Measurements from ENCODE around the gene NCAM2. TPM values are rescaled to one million over a fixed set of nuclear protein-coding genes. Genes with fewer than 3 reads are reported as not detected.

The NCAM2 gene
- total and polyA plus RNA-seq, 4 donors, result 0.45 to 11.7 (median 5.8) TPM

GRCh38 chr21:21177353-21177986, 179.3 kb downstream of the NCAM2 start:
- Histone ChIP-seq H3K4me1 (ENCODE audit: control insufficient read depth in 5 of 5, insufficient read depth in 5 of 5, low read length in 5 of 5) (no peaks in the 10 kb centered on the region), H3K27ac (ENCODE audit: low read depth in 1 of 2, low read length in 1 of 2) (no peak overlapping the region), H3K4me3 (no peak overlapping the region), H3K9me3 (ENCODE audit: control insufficient read depth in 4 of 4, insufficient read depth in 3 of 4, low read length in 3 of 4) (no peaks in the 10 kb centered on the region), H3K36me3 (ENCODE audit: control insufficient read depth in 4 of 4, insufficient read depth in 4 of 4, low read length in 4 of 4) (no peaks in the 10 kb centered on the region), H3K27me3 (ENCODE audit: control insufficient read depth in 3 of 3, insufficient read depth in 3 of 3, low read length in 2 of 3) (no peaks in the 10 kb centered on the region), H3K9ac (ENCODE audit: insufficient read depth in 1 of 2, low read length in 2 of 2) (no peak overlapping the region)
- no peak for TF ChIP-seq CTCF (IDR thresholded peaks at IDR 0.05; ENCODE audit: control extremely low read depth, extremely low read depth)
- DNase-seq (no peak), ATAC-seq (ENCODE audit: insufficient read depth, low FRiP score) (no peak)
- WGBS, 2 donors, result 86 to 88% methylated on average over 1 of the region's 1 CpG

DNA sequence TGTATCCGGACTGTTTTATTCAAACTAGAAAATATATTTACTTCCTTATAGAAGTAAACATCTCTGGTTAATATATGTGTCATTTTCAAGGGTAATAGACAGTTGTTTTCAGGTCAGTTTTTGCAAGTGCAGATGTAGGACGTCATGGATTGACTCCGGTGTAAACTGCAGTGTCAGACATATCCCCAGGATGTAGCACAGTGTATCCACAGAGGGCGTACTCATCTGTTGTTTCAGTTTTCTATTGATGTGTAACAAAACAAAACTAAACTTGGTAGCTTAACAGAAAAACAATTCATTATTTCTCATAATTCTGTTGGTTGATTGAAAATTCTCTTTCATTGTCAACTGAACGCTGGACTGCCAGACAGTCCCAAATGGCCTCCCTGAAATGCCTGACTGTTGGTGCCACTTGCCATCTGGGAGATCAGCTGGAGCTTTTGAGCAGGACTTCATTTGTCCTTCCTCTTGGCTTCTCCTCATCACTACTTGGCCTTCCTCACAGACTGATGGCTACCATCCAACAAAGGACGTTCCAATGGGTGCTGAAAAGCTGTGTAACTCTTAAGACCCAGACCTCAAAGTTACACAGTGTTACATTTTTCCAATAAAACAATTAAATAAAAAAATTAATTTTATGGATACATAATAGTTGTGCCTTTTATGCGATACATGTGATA, 181.6 kb downstream of the NCAM2 start:
- no peak overlapping the region for H3K9ac ChIP-seq (ENCODE audit: insufficient read depth in 1 of 2, low read length in 2 of 2)
- no peaks in the 10 kb centered on the region for H3K27me3 ChIP-seq (ENCODE audit: control insufficient read depth in 3 of 3, insufficient read depth in 3 of 3, low read length in 2 of 3)
- ATAC-seq (ENCODE audit: insufficient read depth, low FRiP score) (no peak), DNase-seq (no peak)
- no peak overlapping the region for H3K27ac ChIP-seq (ENCODE audit: low read depth in 1 of 2, low read length in 1 of 2)
- no peaks in the 10 kb centered on the region for H3K9me3 ChIP-seq (ENCODE audit: control insufficient read depth in 4 of 4, insufficient read depth in 3 of 4, low read length in 3 of 4)
- no peak overlapping the region for H3K4me3 ChIP-seq
- 76 to 90% methylated on average over 7 of the region's 7 CpGs for WGBS, 2 donors
- no peaks in the 10 kb centered on the region for H3K36me3 ChIP-seq (ENCODE audit: control insufficient read depth in 4 of 4, insufficient read depth in 4 of 4, low read length in 4 of 4)
- TF ChIP-seq CTCF (IDR thresholded peaks at IDR 0.05; ENCODE audit: control extremely low read depth, extremely low read depth), result no peak
- no peaks in the 10 kb centered on the region for H3K4me1 ChIP-seq (ENCODE audit: control insufficient read depth in 5 of 5, insufficient read depth in 5 of 5, low read length in 5 of 5)

DNA sequence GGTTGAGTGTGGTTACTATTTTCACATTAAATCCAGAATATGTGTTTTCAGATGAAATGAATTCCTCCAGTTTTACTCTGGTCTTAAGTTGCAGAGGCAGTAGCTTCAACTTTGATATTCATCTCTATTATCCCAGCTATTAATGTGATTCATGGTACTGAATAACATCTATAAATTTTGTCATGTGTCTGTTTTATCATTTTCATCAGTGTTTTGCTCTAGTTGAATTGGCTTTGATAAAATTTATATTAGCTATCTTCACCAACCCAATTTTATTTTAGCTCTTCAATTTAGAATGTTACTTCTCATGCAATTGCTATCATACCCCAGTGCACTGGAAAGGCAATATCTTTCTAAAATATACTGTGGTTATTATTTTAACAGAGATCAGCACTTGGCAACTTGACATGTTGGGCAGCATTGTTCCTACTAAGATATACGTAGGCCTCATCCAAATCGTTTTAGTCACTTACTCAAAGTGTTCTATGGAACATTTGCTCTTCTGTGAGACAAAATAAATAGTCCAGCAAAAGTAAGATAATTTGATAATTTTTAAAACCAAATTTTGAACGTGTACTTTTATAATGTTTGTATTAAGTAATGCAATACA, 184.3 kb downstream of the NCAM2 start:
- DNase-seq (no peak), ATAC-seq (ENCODE audit: insufficient read depth, low FRiP score) (no peak)
- TF ChIP-seq CTCF (IDR thresholded peaks at IDR 0.05; ENCODE audit: control extremely low read depth, extremely low read depth), result no peak
- no peaks in the 10 kb centered on the region for H3K27me3 ChIP-seq (ENCODE audit: control insufficient read depth in 3 of 3, insufficient read depth in 3 of 3, low read length in 2 of 3)
- no peaks in the 10 kb centered on the region for H3K4me1 ChIP-seq (ENCODE audit: control insufficient read depth in 5 of 5, insufficient read depth in 5 of 5, low read length in 5 of 5)
- H3K4me3 ChIP-seq, result no peak overlapping the region
- H3K9me3 ChIP-seq (ENCODE audit: control insufficient read depth in 4 of 4, insufficient read depth in 3 of 4, low read length in 3 of 4), result no peaks in the 10 kb centered on the region
- H3K27ac ChIP-seq (ENCODE audit: low read depth in 1 of 2, low read length in 1 of 2), result no peak overlapping the region
- H3K36me3 ChIP-seq (ENCODE audit: control insufficient read depth in 4 of 4, insufficient read depth in 4 of 4, low read length in 4 of 4), result no peaks in the 10 kb centered on the region
- WGBS, 2 donors, result 66 to 75% methylated on average over 3 of the region's 3 CpGs
- no peak overlapping the region for H3K9ac ChIP-seq (ENCODE audit: insufficient read depth in 1 of 2, low read length in 2 of 2)
